Posterior cingulate gyrus (tissue), 11 donors: ENCODE measurements around the gene CSTPP1.
"Not testable (repeated sequence)": the region's sequence is repeated elsewhere in the genome, so short reads cannot be mapped to it uniquely, and the experiment has no call there.

Experiments
- DNase-seq, 10 donors: peaks; one replicate each; pipeline versions ENCODE4 v3.0.0 to v3.0.0-alpha.2; 2020 to 2021; ENCODE audit warnings: mixed read lengths in 3 of 10
- intact Hi-C: fragments of 100-400 bp; cut with DNase I; formaldehyde crosslinking; loops from one replicate; pipeline ENCODE4 v1.15.1; 2023

Gene CSTPP1

DNA sequence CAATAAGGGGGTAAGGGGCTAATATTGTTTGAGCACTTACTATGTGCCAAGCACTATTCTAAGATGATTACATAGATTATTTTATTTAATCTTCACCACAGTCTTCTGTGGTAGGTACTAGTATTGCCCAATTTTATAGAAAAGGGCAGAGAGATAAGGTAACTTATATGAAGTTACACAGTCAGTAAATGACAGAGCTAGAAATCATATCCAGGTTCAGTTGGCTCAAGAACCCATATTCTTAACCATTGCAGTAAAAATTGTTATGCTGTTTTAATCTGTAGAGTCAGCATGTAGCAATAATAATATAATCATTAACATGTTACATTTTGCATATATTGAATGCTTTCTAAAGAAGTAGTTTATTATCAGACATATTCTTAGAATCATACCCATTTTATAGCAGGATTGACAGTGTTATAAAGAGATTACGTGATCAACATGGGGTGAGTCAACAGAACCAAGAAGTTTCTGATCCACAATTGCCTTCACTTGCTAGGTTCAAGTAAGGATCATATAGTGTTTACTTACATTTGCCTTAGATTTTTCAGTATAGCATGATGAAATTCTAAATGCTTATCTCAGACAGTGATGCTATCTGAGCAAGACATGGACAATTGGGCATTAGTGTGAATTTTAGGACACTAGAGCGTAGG, 46.4 kb downstream of the CSTPP1 start:
- intact Hi-C loops = no loop called here
- DNase-seq = no peak

DNA sequence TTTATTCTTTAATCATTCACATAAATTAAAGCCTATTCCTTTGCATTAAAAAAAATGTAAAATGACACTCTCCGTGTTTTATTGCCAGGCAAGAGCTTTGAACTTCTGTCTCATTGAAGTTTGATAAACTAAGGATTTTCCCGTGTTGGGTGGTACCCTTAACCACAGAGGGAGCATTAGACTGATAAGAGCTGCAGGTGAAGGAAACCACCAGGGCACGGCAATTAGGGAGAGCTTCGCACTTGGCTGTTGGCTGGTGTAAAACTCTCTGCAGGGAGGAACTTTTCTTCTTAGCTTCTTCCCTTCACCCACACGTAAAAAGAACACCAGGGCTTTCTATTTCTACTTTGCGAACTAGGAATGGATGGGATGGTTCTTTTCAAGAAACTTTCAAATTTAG, 47.0 kb downstream of the CSTPP1 start:
- no peak for DNase-seq
- intact Hi-C loops = no loop called here

DNA sequence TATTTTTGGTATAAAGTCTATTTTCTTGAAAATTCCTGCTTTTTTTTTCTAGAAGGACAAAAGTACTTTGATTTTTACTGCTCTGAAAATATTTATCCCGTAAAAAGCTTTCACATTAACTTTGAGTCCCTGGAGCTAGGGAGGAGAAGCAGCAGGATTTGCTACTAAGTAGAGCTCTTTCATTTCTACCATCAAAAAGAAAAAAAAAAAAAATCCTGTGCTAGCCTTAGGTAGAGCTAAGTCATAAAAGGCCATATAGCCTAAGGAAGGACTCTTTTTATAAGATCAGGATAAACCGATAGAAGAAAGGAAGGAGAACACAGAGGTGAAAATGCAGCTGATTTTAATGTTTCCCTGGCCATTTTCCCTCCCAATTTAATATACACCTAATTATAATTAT, 48.0 kb downstream of the CSTPP1 start:
- DNase-seq = no peak
- intact Hi-C loops = no loop called here

DNA sequence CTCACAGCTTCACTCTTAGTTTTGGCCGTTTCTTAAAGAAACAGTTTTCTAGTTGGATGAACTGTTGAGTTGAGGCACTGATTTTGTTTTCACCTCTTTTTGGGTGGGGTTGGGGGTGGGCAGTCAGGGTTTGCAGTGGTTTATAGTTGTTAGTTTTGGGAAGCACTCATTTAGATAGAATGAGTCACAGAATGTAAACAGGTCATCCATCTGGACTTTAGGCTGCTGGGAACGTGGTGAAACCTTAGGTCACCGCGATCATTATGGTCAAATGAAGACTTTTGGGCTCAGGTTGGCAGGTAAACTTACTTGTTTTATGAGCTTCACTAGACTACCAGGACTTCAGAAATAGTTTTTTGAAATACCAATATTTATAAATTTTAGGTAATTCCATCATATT, 48.4 kb downstream of the CSTPP1 start:
- intact Hi-C loops = no loop called here
- DNase-seq = no peak

DNA sequence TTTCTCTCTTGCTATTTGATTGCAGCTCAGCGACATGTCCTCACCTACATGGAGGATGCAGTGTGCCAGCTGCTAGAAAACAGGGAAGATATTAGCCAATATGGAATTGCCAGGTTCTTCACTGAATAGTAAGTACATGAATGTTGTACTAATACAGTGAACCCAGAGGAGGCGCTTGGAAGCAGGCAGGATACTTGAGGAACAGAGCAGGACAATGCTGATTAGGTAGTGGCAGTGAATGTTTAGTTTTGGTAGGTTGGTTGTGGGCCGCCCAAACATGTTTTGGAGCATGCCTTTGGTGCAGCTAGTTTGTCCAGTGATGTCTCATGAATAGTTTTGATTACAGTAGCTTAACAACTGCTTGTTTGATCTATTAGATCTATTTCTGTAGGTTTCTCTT, 50.6 kb downstream of the CSTPP1 start:
- DNase-seq = no peak
- intact Hi-C loops = no loop called here

DNA sequence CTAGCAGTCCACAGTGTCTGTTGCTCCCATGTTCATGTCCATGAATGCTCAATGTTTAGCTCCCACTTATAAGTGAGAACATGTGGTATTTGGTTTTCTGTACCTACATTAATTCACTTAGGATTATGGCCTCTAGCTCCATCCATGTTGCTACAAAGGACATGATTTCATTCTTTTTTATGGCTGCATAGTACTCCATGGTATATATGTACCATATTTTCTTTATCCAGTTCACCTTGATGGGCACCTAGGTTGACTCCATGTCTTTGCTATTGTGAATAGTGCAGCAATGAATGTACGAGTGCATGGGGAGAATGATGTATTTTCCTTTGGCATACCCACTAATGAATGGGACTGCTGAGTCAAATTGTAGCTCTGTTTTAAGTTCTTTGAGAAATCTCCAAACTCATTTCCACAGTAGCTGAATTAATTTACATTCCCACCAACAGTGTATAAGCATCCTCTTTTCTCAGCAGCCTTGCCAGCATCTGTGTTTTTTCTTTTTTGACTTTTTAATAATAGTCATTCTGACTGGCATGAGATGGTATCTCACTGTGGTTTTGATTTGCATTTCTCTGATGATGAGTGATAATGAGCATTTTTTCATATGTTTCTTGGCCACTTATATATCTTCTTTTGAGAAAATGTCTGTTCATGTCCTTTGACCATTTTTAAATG, 53.4 kb downstream of the CSTPP1 start:
- intact Hi-C loops, DNase-seq: not testable (repeated sequence)

DNA sequence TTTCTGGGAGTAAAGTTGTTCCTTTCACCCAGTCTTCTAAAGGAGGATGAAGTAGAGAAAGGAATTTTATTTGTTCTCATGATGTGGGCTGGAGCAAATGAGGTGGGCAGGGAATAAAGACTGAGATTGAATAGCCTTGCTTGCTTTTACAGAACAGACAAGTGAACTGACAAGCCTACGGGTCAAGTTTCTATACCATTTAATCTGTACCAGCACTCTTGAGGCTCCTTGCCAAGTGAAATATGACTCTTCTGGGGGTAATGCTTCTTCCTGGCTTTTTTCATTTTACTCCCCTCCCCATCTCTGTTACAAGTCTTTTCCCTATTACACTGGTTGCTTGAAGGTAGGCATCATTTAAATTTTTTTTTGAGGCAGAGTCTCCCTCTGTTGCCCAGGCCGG, 54.8 kb downstream of the CSTPP1 start:
- intact Hi-C loops = no loop called here

DNA sequence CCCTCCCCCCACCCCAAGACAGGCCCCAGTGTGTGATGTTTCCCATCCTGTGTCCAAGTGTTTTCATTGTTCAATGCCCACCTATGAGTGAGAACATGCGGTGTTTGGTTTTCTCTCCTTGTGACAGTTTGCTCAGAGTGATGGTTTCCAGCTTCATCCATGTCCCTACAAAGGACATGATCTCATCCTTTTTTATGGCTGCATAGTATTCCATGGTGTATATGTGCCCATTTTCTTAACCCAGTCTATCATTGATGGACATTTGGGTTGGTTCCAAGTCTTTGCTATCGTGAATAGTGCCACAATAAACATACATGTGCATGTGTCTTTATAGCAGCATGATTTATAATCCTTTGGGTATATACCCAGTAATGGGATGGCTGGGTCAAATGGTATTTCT, 55.8 kb downstream of the CSTPP1 start:
- DNase-seq, intact Hi-C loops: not testable (repeated sequence)

More for the DNA sequence above, 54.8 kb downstream of the CSTPP1 start:
- DNase-seq = no peak

DNA sequence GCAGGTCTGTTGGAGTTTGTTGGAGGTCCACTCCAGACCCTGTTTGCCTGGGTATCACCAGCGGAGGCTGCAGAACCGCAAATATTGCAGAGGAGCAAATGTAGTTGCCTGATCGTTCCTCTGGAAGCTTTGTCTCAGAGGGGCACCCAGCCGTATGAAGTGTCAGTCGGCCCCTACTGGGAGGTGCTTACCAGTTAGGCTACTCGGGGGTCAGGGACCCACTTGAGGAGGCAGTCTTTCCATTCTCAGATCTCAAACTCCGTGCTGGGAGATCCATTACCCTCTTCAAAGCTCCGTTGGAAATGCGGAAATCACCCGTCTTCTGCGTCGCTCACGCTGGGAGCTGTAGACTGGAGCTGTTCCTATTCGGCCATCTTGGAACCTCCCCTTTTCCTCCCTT, 61.2 kb downstream of the CSTPP1 start:
- peak in 1 of 10 donors; percentile 50 for DNase-seq
- intact Hi-C loops = not testable (repeated sequence)

DNA sequence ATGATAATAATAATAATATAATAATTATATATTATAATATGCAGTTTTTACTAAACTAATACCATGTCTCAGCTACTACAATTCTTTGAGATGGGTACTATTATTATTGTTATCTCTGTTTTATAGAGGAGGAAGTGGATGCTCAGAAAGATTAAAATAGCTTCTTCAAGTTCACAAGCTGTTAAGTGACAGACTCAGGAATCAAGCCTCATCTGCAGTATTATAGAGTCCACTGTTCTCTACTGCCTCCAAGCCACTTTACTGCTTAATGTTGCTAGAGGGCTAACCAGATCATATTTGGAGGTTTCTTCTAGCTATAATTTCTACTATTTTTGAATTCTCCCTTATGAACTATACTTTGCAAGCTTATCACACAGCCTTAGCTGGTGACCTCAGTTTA, 62.7 kb downstream of the CSTPP1 start:
- no peak for DNase-seq
- intact Hi-C loops = no loop called here

DNA sequence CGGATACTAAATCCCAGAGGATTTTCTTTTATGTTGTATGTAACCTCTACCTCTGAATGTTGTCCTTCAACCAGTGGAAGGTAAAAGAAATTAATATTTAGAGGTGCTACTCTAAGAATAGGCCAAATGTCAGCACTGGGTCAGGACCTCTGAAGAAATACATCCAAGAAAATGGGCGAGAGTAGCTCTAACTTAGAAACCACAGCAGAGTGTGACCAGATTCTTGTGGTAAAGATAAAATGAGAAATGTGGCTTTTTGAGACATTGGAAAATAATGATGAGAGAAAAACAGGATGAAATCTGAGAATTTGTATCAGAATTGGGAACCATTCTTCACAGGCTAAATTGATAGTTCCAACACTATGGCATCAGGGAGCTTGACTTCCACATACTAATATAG, 63.5 kb downstream of the CSTPP1 start:
- intact Hi-C loops = no loop called here
- no peak for DNase-seq

DNA sequence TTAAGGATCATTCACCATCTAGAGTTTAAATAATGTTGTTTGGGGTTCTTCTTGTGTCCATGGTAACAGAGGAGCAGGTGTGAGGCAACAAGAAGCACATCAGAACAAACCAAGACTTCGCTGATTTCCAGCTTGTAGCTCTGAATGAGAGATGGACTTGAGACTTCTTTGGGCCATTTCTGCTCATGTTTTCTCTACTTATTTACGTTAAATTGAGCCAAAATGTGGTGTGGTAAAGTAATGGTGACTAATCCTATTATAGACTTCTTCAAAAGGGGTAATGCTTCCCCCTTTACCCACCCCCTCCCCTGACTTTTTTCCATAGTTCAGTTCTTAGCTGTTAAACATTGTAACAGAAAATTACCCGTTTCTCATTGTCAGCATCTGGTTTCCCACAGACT, 65.2 kb downstream of the CSTPP1 start:
- DNase-seq = no peak
- intact Hi-C loops = no loop called here

DNA sequence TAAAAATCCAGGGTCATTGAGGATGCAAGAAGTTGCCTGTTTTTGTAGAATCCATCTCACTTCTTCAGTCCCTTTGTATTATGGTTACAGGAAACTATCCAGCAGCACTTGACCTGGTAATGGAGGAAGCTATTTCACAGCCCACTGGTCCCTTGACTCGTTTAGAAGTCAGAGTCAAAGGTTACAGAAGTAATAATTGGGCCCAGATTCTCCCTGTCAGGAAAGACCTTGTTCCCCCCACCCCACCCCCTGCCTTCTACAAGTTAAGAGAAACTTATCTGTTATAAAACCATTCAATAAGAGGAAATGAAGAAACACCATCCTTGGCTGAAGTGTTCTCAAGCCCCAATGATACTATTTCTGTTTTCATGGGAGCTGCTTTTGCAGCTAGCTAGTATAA, 65.8 kb downstream of the CSTPP1 start:
- intact Hi-C loops = no loop called here
- DNase-seq = no peak

DNA sequence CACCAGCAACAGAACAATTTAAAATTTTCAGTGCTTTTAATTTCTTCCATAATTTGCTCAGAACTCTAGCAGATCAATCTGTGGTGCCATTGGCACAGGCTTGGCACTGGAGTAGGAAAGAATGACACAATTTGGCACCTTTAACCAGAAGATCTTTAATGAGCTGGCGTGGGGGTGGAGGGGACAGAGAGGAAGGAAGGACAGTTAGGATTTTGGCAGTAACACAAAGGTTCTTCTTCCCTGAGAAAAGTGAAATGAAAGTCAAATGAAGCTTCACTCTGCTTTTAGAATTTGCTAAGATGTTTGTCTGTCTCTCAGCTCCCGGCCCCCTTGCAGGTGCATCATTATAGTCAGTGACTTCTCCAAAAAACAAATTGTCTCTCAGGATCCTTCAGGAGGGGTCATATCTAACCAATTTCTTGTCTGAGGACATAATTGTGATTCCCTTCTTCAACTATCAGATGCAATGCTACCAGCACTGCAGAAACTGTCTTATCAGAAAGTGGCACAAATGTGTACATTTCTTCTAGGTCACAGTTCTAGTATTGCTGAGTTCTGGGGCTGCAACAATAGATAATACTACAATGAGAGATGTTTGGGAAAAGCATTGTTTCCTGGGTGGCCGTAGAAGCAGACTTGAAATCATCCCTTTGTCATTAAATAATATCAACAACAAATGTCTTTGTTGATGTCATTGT, 66.8 kb downstream of the CSTPP1 start:
- intact Hi-C loops = no loop called here
- DNase-seq = peak in 2 of 10 donors; percentile 17 to 63

DNA sequence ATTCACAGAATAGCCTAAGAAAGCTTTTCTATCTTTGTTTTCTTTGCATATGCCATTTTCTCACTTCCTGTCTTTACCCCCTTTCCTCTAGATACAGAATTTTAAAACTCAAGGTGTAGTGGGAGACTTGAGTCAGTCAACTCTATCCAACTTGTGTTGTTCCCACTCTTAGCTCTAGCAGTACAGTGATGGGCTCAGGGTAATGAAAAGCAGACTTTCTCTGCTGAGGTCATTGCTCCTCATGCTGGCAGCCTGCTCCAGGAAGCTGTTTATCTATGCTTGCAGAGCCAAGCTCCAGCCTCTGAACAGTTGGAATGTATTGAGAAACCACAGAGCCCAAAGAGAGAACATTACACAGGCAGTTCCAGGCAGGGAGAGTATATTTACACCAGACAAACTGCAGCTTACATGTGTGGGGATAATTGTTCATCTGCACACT, 68.1 kb downstream of the CSTPP1 start:
- peak in 8 of 10 donors; percentile 35 to 90 (median 60) for DNase-seq
- intact Hi-C loops = no loop called here

DNA sequence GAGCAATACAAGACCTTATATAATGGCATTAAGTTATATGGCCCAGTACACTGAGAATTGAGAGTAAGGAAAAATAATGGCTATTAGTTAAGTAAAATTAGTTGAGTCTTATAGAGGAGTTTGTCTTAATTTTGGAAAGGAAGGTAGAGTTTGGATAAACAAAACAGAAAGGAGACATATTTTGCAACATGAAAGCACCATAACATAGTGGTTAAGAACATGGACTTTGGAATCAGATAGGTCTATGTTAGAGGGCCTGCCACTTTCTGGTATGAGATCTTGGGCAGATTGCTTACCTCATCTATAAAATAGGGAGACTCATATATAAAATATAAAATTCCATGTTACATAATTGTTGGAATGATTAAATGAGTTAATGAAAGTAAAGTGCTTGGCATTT, 68.9 kb downstream of the CSTPP1 start:
- DNase-seq = no peak
- intact Hi-C loops = no loop called here

DNA sequence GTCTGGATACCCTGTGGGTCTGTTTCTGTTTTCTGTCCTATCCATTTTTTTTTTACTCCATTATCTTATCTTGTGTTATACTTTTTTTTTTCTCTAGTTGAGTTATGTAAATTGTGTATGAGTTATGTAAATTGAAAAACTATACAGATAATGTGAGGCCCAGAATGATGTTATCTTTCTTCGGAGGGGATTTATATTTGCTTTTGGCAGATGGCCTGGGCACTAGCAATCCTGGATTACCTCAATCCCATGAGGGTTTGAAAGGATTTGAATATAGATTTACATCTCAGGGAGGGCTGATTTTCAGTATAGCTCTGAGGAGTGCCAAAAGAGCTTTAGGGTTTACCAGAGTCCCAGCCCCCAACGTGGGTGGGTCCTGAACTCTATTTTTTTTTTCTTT, 71.0 kb downstream of the CSTPP1 start:
- DNase-seq = no peak
- intact Hi-C loops = no loop called here

DNA sequence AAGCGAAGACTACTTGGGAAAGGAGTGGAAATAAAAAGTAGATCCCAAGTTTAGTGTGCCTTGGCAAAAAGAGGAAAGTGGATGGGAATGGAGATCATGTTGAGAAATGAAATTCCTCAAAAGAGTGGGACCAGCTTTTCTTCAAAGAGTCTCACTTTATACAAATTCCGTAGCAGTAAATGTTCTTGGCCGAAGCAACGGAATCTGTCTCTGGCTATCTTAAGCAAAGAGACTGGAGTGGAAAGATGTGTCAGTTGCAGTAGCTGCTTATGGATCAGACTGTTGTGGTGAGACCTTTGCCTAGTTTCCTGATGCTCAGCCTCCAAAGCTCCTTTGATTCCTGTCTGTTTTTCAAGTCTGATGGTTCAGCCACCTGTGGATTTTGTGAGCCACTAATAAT, 73.6 kb downstream of the CSTPP1 start:
- intact Hi-C loops = loop anchor here (10.0 kb wide), 1 partner anchor 135 kb away; no protein-coding TSS in a partner anchor
- no peak for DNase-seq

DNA sequence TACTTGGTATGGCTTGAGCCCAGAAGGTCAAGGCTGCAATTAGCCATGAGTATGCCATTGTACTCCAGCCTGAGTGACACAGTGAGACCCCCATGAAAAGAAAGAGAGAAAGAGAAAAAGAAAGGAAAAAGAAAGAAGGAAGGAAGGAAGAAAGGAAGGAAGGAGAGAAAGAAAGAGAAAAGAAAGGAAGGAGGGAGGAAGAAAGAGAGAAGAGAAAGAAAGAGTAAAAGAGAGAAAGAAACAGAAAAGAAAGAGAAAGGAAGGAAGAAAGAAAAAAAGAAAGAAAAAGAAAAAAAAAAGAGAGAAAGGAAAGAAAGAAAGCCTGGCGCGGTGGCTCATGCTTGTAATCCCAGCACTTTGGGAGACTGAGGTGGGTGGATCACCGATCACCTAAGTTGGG, 77.5 kb downstream of the CSTPP1 start:
- DNase-seq = no peak
- intact Hi-C loops = loop anchor here (10.0 kb wide), 1 partner anchor 131 kb away; no protein-coding TSS in a partner anchor

DNA sequence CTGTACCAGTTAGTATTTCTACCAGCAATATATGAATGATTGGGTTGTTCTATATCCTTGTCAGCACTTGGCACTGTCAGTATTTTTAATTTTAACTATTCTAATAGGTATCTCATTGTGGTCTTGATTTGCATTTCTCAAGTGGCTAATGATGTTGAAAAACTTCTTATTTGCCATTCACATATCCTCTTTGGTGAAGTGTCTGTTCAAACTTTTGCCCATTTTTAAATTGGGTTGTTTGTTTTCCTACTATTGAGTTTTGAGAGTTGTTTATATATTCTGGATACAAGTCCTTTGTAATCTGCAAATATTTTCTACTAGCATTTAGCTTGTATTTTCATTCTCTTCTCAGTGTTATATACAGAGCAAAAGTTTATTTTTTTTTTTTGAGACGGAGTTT, 82.1 kb downstream of the CSTPP1 start:
- intact Hi-C loops = loop anchor here (10.0 kb wide), 1 partner anchor 126 kb away; no protein-coding TSS in a partner anchor
- DNase-seq = no peak

DNA sequence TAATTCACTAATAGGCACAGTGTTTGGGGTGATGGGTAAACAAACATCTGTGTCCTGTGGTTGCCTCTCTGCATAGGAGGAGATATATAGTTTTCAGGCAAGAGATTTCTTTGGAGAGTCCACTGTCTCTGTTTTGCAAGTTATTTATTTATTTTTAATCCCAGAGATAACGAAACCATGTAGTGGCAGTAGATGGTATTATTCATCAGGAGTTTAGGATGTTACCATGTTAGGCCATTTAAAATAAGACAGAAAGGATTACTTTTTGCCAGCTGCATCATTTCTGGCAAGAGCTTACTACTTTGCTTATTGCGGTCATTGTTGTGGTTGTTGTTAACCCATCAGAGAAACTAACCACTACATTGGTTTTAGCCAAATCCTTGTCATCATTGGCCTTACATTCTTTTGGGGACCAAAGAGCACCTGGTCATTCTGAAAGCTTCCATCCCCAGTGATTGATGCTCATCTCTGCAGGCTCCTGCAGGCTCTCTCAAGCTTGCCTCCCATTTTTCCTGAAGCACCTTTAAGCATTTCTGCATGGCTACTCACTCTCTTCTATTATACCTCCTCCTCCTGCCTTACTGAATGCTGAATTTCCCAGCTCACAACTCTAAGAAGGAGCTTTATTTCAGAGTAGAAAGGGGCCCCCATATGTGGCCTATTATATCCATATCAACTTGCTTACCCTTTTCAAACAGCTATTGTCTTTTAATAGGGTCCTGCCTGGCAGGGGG, 84.4 kb downstream of the CSTPP1 start:
- intact Hi-C loops = no loop called here
- no peak for DNase-seq
